ENCODE measurements around the gene GABRR2.

Gene GABRR2

GRCh38 chr6:89282749-89283148, 32.4 kb downstream of the GABRR2 start:
- CTCF ChIA-PET, result no interaction called here
- POLR2A ChIA-PET (ENCODE audit: low non-redundant PET), result no interaction called here
- DNase-seq (ENCODE audit: low spot score), result no peak
- no peak overlapping the region for H3K27ac ChIP-seq
- TF ChIP-seq CTCF (conservative IDR thresholded peaks at IDR 0.05; ENCODE audit: low read depth), result no peak

GRCh38 chr6:89281779-89282246, 33.3 kb downstream of the GABRR2 start:
- H3K27ac ChIP-seq, result no peak overlapping the region
- peak; percentile 22 for DNase-seq (ENCODE audit: low spot score)
- ChIA-PET CTCF (interaction anchor here (0.6 kb wide), 1 partner anchor 253 kb away, joined by 4 read pairs; no protein-coding TSS in a partner anchor), POLR2A (ENCODE audit: low non-redundant PET) (no interaction called here)
- TF ChIP-seq CTCF (conservative IDR thresholded peaks at IDR 0.05; ENCODE audit: low read depth), result no peak

DNA sequence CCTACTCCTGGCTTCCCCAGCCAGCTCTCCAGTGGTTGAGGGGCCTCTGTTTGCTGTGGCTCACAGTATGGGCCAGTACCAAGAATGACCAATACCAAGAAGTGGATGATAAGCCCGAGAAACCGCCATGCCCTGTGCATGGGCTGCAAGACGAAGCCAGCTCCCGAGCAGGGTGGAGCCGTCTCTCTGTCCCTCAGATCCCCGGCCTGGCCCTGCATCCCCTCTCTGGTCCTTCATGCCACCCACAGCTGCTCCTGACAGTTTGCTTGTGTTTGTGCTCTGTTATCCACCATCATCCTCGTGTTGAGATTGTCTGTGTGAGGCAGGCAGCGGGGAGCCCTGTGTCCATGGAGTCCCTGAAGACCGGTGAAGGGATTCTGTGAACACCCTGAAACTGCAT, 36.1 kb downstream of the GABRR2 start:
- DNase-seq (ENCODE audit: low spot score), result no peak
- no peak overlapping the region for H3K27ac ChIP-seq
- CTCF ChIA-PET, result no interaction called here
- TF ChIP-seq CTCF (conservative IDR thresholded peaks at IDR 0.05; ENCODE audit: low read depth), result no peak
- POLR2A ChIA-PET (ENCODE audit: low non-redundant PET), result no interaction called here

GRCh38 chr6:89275900-89276299, 39.2 kb downstream of the GABRR2 start:
- no peak for TF ChIP-seq CTCF (conservative IDR thresholded peaks at IDR 0.05; ENCODE audit: low read depth)
- ChIA-PET POLR2A (ENCODE audit: low non-redundant PET) (no interaction called here), CTCF (interaction anchor here (0.6 kb wide), 1 partner anchor 15 kb away, joined by 4 read pairs; no protein-coding TSS in a partner anchor)
- no peak for DNase-seq (ENCODE audit: low spot score)
- no peak overlapping the region for H3K27ac ChIP-seq

DNA sequence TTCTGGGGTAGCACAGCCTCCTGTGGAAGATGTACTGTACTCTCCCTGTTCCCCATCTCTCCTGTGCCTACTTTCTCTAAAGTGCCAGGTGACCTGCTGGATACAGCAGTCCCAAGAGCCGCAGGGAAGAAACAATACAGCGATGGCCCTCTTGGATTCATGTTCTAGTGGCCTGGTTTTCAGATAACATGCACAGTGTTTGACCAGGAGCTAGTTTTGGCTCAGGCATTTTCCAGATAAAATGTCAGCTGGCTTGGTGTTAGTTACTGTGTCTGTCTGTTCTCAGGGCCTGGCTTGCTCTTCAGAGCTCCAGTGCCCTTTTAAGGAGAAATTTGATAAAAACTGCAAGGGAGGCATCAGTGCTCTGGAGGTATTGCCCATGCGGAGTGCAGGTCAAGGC, 41.3 kb downstream of the GABRR2 start:
- TF ChIP-seq CTCF (conservative IDR thresholded peaks at IDR 0.05; ENCODE audit: low read depth), result no peak
- DNase-seq (ENCODE audit: low spot score), result no peak
- CTCF ChIA-PET, result no interaction called here
- POLR2A ChIA-PET (ENCODE audit: low non-redundant PET), result no interaction called here
- no peak overlapping the region for H3K27ac ChIP-seq

GRCh38 chr6:89272596-89272995, 42.5 kb downstream of the GABRR2 start:
- CTCF ChIA-PET, result no interaction called here
- no peak for DNase-seq (ENCODE audit: low spot score)
- POLR2A ChIA-PET (ENCODE audit: low non-redundant PET), result no interaction called here
- H3K27ac ChIP-seq, result no peak overlapping the region
- no peak for TF ChIP-seq CTCF (conservative IDR thresholded peaks at IDR 0.05; ENCODE audit: low read depth)

Measured in RWPE1 (cell line).